Measurements from ENCODE around the gene PRDX1.

DNA sequence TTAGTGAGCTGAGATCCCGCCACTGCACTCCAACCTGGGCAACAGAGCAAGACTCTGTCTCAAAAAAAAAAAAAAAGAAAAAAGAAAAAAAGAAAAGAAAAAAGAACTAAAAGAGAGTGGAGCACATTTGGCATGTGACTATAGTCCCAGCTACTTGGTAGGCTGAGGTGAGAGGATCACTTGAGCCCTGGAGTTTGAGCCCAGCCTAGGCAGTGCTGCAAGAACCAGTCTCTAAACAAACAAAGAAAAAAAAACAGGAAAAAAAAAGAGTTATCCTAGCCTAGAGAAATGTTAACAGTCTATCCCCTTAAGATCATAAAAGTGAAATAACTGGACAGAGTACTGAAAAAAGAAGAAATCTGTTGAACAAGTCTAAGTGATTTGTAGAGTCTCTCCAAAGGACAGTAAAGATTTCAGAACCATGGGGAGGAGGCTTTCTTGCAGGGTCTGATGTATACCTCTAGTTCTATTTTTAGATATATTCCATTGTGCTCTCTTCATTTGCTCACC lies 4.5 kb upstream of the PRDX1 start:
- TF ChIP-seq, protein P1, sequence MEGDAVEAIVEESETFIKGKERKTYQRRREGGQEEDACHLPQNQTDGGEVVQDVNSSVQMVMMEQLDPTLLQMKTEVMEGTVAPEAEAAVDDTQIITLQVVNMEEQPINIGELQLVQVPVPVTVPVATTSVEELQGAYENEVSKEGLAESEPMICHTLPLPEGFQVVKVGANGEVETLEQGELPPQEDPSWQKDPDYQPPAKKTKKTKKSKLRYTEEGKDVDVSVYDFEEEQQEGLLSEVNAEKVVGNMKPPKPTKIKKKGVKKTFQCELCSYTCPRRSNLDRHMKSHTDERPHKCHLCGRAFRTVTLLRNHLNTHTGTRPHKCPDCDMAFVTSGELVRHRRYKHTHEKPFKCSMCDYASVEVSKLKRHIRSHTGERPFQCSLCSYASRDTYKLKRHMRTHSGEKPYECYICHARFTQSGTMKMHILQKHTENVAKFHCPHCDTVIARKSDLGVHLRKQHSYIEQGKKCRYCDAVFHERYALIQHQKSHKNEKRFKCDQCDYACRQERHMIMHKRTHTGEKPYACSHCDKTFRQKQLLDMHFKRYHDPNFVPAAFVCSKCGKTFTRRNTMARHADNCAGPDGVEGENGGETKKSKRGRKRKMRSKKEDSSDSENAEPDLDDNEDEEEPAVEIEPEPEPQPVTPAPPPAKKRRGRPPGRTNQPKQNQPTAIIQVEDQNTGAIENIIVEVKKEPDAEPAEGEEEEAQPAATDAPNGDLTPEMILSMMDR (IDR thresholded peaks at IDR 0.05; ENCODE audit: borderline replicate concordance, extremely low read depth, low read length, poor library complexity, severe bottlenecking), result no peak
- TF ChIP-seq EZH2 (IDR thresholded peaks at IDR 0.05; ENCODE audit: borderline replicate concordance, low read depth, low read length, severe bottlenecking), result no peak

Measured in DND-41 (cell line).